Nephron (organoid): ENCODE measurements around the gene PGGHG.

Source experiments
- H3K27ac Mint-ChIP-seq, 3 experiments: 2 replicates each; pipeline ENCODE4 v1.8.0; 2020; ENCODE audit warnings: mixed read lengths in 3 of 3, mild to moderate bottlenecking in 2 of 3, moderate library complexity in 1 of 3
- H3K27me3 Mint-ChIP-seq: 2 replicates; pipeline ENCODE4 v1.8.0; 2021; ENCODE audit warnings: low read depth, mild to moderate bottlenecking, moderate library complexity, mixed read lengths
- H3K36me3 Mint-ChIP-seq: 2 replicates; pipeline ENCODE4 v1.8.0; 2020; ENCODE audit warnings: low read depth, mixed read lengths
- H3K4me1 Mint-ChIP-seq: 2 replicates; pipeline ENCODE4 v1.8.0; 2020; ENCODE audit warnings: mixed read lengths
- H3K4me3 Mint-ChIP-seq, 3 experiments: 2 replicates each; pipeline ENCODE4 v1.8.0; 2020; ENCODE audit warnings: mild to moderate bottlenecking in 3 of 3, mixed read lengths in 3 of 3, moderate library complexity in 2 of 3
- H3K9me3 Mint-ChIP-seq: 2 replicates; pipeline ENCODE4 v1.8.0; 2020; ENCODE audit warnings: mixed read lengths
- TF ChIP-seq, protein P1 (sequence below), 3 experiments: fragments of 200-600 bp; sonication (generic); IDR thresholded peaks; one replicate each; pipeline ENCODE4 v1.5.0; 2021; ENCODE audit warnings: antibody characterized with exemption in 3 of 3; ENCODE audit not compliant: unreplicated experiment in 3 of 3

The PGGHG gene

GRCh38 chr11:299951-300735 is 11.2 kb downstream of the PGGHG start:
- peaks cover 3% of the 10 kb centered on the region for H3K27me3 Mint-ChIP-seq
- no peaks in the 10 kb centered on the region for H3K36me3 Mint-ChIP-seq
- peak overlapping the region in 2 of 3 experiments; percentile 19 to 57 for H3K27ac Mint-ChIP-seq
- H3K4me3 Mint-ChIP-seq, result no peak overlapping the region
- no peaks in the 10 kb centered on the region for H3K9me3 Mint-ChIP-seq
- TF ChIP-seq, protein P1, sequence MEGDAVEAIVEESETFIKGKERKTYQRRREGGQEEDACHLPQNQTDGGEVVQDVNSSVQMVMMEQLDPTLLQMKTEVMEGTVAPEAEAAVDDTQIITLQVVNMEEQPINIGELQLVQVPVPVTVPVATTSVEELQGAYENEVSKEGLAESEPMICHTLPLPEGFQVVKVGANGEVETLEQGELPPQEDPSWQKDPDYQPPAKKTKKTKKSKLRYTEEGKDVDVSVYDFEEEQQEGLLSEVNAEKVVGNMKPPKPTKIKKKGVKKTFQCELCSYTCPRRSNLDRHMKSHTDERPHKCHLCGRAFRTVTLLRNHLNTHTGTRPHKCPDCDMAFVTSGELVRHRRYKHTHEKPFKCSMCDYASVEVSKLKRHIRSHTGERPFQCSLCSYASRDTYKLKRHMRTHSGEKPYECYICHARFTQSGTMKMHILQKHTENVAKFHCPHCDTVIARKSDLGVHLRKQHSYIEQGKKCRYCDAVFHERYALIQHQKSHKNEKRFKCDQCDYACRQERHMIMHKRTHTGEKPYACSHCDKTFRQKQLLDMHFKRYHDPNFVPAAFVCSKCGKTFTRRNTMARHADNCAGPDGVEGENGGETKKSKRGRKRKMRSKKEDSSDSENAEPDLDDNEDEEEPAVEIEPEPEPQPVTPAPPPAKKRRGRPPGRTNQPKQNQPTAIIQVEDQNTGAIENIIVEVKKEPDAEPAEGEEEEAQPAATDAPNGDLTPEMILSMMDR (IDR thresholded peaks at IDR 0.05; ENCODE audit: unreplicated experiment in 3 of 3), result peak; percentile 7 to 29 (median 25)
- peaks cover 3% of the 10 kb centered on the region for H3K4me1 Mint-ChIP-seq

GRCh38 chr11:303363-303762 is 14.4 kb downstream of the PGGHG start:
- TF ChIP-seq, protein P1 (IDR thresholded peaks at IDR 0.05; ENCODE audit: unreplicated experiment in 3 of 3), result no peak
- H3K4me3 Mint-ChIP-seq, result no peak overlapping the region
- no peaks in the 10 kb centered on the region for H3K36me3 Mint-ChIP-seq
- no peaks in the 10 kb centered on the region for H3K9me3 Mint-ChIP-seq
- H3K4me1 Mint-ChIP-seq, result peaks cover 27% of the 10 kb centered on the region
- peak overlapping the region in 1 of 3 experiments; percentile 51 for H3K27ac Mint-ChIP-seq
- H3K27me3 Mint-ChIP-seq, result peaks cover 3% of the 10 kb centered on the region

DNA sequence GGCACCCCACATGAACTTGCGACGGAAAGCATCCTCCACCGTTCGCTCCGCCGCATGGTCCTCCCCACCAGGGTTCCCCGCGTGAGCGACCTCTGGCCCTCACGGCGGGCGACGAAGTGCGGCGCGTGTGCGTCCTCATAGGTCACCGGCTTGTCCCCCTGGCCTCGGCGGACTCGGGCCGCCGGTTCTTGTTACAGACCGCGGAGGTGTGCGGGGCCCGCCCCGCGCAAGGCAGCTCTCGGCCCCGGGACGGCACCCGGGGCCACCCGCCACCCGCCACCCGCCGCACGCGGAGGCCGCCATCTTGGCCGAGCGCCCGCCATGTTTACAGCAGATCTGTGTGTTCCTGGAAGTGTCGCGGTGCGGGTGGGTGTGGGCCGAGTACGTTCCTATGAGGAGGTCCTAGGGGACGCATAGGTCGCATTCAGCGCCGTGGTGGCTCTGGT is 15.2 kb downstream of the PGGHG start:
- Mint-ChIP-seq H3K27ac (no peak overlapping the region), H3K36me3 (no peaks in the 10 kb centered on the region), H3K9me3 (no peaks in the 10 kb centered on the region), H3K4me1 (peaks cover 34% of the 10 kb centered on the region), H3K4me3 (no peak overlapping the region), H3K27me3 (peaks cover 3% of the 10 kb centered on the region)
- TF ChIP-seq, protein P1 (IDR thresholded peaks at IDR 0.05; ENCODE audit: unreplicated experiment in 3 of 3), result no peak

DNA sequence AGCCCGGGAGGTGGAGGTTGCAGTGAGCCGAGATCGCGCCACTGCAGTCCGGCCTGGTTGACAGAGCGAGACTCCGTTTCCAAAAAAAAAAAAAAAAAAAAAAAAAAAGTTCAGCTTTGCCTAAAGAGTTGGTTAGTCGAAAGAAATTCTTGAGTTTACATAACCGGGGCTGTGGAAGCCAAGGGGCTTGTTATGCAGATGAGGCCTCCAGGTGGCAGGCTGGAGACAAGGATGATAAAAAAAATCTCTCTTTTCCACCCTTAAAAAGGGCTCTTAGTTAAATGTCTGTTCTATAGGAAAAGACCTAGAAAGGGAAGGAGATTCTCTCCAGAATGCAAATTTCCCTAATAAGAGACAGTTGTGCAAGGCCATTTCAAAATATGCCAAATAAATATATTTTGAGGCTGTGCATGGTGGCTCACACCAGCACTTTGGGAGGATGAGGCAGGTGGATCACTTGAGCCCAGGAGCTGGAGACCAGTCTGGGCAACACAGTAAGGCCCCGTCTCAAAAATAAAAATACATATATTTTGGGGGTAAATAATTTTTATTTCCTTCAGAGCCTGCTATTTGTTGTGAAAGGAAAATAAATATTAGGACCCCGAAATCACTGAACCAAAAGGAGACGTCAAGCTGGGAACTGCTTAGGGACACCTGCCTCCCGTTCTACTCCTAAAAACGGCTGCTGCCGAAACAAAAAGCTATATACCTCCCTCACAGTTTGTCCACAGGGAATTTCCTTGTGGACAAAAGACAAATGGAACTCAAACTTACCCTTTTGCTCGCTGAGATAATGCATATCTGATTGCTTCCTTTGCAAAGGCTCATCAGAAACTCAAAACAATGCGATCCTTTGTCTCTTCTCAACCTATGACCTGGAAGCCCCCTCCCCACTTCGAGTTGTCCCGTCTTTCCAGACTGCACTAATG is 16.3 kb downstream of the PGGHG start:
- peaks cover 3% of the 10 kb centered on the region for H3K27me3 Mint-ChIP-seq
- no peaks in the 10 kb centered on the region for H3K36me3 Mint-ChIP-seq
- no peaks in the 10 kb centered on the region for H3K9me3 Mint-ChIP-seq
- peaks cover 42% of the 10 kb centered on the region for H3K4me1 Mint-ChIP-seq
- H3K27ac Mint-ChIP-seq, result peak overlapping the region; percentile 52 to 84 (median 76)
- TF ChIP-seq, protein P1 (IDR thresholded peaks at IDR 0.05; ENCODE audit: unreplicated experiment in 3 of 3), result peak; percentile 57 to 63 (median 59)
- H3K4me3 Mint-ChIP-seq, result peak overlapping the region; percentile 17 to 77 (median 44)

GRCh38 chr11:305844-306211 is 16.9 kb downstream of the PGGHG start:
- H3K4me3 Mint-ChIP-seq, result peak overlapping the region; percentile 31 to 66 (median 35)
- no peaks in the 10 kb centered on the region for H3K36me3 Mint-ChIP-seq
- peak overlapping the region; percentile 52 to 84 (median 57) for H3K27ac Mint-ChIP-seq
- peaks cover 42% of the 10 kb centered on the region for H3K4me1 Mint-ChIP-seq
- H3K9me3 Mint-ChIP-seq, result no peaks in the 10 kb centered on the region
- H3K27me3 Mint-ChIP-seq, result peaks cover 3% of the 10 kb centered on the region
- TF ChIP-seq, protein P1 (IDR thresholded peaks at IDR 0.05; ENCODE audit: unreplicated experiment in 3 of 3), result no peak
